AG20443 (cell line): ENCODE data around the gene CA10.

Experiments used
- DNase-seq: peaks from one replicate; pipeline ENCODE4 v3.0.0; 2012; ENCODE audit warnings: low spot score, mixed read lengths

The CA10 gene

DNA sequence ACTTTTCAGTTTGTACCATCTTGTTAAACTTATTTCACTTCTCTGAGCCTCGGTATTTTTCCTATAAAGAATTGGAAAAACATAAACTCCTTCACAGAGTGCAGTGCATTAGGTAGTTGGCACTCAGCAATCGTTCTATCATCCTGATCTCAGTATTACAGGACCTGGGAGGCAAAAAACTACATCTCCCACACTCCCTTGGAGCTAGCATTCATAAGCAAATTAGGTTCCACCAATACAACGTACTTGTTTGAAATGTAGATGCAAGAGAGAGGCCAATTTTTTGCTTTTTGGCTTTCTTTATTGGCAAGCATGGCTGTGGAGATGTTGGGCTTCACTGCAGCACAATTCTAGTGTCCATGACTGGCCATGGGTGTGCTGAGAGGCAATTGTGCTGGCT is 285.2 kb downstream of the CA10 start:
- DNase-seq = no peak

DNA sequence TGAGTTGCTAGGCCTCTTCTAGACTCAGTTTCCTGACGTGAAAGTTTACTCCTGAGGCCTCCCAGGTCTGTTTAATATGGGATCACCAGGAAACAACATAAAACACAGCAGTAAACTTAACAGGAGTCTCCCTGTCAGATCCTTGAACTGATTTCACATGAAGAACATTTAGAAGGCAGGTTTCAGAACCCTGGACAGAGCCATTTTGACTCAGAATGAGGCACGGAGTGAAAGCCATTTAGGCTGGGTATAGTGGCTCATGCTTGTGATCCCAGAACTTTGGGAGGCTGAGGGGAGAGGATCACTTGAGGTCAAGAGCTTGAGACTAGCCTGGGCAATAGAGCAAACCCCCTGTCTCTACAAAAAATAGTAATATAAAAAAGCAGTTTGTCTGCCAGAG is 289.1 kb downstream of the CA10 start:
- no peak for DNase-seq

- peak; percentile 35 for DNase-seq
Measured at GRCh38 chr17:51860954-51861561, 297.5 kb downstream of the CA10 start.

DNA sequence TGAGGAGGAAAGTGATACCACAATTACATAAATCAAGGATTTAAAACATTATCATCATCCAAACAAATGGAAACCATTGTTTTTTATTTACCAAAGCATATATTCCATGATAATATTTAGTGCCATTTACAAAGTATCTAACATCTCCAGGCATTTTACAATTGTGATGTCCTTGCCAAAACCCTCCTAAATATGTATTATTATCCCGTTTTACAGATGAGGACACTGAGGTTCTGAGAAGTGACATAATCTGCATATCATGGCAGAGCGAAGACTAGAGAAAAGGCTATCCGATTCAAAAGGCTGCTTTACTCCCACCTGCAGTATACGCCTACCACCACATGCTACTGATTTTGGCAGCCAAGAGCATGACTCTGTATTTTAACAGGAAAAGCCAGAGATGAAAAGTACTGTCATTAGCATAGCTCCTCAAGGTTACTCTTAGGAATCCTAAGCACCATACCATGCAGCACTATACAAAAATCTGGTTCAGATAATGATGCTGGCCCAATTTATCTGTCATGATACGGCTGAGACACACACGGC is 301.4 kb downstream of the CA10 start:
- no peak for DNase-seq

DNA sequence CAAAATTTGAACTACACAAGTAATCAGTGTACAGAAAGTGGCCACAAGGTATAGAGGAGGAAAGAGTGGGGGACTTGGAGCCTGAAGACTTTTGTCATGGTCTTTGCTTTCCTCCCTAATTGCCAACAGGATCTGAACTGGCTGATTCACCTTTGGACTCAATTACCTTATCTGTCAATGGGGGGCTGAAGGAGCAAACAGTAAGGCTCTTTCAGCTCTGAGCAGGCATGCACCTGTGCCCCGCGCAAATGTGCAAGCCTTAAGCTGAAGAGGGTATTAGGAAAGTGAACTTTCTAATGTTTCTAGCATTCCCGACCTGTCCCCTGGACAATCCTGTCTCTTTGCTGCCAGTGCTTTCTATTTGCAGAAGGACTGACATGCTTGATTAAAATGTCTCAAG is 302.7 kb downstream of the CA10 start:
- DNase-seq = no peak

GRCh38 chr17:51853857-51854256 is 304.7 kb downstream of the CA10 start:
- DNase-seq = no peak

GRCh38 chr17:51852603-51853002 is 305.9 kb downstream of the CA10 start:
- no peak for DNase-seq

DNA sequence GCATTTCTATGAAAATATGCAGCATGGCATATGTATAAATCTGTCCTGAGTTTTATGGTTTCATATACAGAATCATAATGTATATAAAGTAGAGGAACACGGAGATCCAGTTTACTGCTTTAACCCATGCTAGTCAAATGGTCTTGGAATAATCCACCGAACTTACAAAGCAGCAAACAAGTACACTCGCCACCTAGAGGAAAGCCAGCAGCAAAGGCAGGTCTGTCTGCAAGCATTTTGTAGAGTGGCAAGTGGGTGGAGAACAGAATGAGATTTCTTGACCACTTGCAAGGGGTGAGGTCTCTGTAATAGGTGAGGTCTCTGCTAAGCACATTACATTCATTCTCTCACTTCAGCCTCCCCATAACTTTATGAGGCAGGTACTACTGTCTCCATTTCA is 308.3 kb downstream of the CA10 start:
- no peak for DNase-seq

- DNase-seq = no peak
Measured at GRCh38 chr17:51848451-51848850, 310.1 kb downstream of the CA10 start.

DNA sequence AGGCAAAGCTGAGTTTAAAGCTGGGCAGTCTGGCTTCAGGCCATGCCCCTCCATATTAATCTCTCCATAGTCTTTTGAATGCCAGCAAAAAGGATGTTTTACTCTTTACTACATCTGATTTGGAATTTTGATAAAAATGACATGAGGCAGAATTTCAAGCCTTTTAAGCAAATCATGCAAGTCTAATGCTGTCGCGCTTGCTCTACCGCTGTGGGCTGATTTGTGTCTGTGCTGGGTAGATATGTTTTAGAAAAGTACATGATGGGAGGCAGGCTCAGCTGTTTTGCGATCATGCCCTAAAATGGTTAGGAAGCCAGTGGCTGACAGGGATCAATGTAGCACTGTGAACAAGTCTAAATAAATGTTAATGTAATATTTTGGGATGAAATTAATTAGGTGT is 311.9 kb downstream of the CA10 start:
- DNase-seq = no peak

- DNase-seq = no peak
Measured at GRCh38 chr17:51845776-51846175, 312.7 kb downstream of the CA10 start.

DNA sequence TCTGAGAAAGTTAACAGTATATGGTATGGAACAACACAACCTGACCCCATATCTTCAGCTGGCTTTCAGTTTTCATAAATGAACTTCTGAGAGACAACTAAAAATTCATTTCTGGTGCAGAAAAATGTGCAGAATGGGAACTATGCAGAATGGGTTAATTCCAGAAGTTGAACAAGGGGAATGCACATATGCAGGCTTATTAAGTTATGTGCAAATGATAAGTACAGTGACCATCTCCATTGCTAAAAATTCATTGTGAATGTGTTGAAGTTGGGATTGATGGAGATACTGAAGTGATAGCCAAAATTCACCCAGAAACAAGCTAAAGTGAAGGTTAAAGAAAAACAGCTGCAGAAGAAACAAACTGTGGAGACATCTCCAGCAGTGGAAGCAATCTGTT is 315.8 kb downstream of the CA10 start:
- DNase-seq = no peak

- DNase-seq = no peak
Measured at GRCh38 chr17:51841669-51842068, 316.8 kb downstream of the CA10 start.

DNA sequence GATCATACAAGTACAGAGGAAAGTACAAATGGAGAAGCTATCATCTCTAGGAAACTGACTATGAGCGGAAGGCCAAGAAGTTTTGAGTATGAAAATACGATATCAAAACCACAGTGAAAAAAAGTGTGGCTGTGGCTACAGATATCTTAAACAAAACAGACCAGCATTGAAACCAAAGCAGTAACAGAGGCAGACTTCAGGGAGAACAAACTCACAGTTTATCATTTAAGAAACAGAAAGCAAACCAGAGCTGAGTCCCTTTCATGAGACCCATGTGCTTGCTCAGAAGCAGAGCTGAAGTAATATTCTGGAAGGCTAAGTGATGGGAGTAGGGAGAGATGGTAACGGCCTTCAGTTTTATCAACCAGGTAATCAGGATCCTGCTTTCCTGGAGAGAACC is 317.8 kb downstream of the CA10 start:
- DNase-seq = no peak

DNA sequence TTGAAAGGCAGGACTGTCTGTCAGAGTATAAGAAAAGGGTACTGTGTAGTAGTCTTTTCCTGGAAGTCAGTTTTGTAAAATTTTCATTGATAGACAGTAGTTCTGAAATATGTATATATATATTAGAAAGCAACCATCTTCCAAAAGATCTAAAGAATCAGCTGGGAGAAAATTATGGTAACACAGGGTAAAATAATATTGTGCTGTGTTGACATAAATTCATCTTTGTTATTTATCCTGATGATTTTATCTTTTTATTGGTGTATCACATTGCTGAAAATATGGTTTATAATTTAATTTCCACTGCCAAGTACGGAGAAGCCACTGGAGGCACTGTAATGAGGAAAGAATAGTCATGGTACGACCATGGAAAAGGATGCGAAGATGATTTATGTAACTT is 324.9 kb downstream of the CA10 start:
- DNase-seq = no peak

DNA sequence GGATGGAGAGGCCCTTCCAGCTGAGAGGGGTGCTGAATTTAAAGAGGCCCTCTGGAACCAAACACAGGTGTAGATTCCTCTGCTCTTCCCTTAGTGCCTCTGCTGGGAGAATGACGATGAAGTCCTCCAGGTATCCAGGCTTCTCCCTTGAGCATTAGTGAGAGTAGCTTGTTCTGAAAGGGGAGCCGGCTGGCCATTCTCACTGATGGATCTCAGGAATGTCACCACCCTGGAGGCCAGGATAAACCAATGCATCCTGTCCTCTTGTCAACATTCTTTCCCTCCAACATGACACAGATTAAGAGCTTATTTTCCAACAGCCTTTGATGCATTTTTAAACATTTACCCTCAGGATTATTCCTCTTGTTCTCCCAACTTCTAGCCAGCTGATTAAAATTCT is 325.5 kb downstream of the CA10 start:
- no peak for DNase-seq

DNA sequence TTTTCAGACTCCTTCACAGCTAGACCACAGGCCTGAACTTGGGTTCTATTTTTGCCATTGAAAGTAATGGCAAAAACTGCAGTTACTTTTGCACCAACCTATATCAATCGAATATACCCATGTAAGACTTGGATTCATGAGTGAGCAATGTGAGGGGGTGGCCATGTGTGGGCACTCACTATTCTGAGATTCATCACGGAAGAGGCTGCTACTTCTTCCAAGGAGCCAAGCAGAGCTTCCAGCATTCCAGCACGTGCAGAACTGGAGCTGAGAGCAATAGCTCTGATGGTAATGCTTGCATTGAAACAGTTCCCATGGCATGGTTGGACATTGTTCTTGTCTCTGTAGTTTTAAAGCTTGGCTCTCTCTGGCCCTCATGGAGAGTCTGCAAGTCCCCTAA is 327.6 kb downstream of the CA10 start:
- no peak for DNase-seq

DNA sequence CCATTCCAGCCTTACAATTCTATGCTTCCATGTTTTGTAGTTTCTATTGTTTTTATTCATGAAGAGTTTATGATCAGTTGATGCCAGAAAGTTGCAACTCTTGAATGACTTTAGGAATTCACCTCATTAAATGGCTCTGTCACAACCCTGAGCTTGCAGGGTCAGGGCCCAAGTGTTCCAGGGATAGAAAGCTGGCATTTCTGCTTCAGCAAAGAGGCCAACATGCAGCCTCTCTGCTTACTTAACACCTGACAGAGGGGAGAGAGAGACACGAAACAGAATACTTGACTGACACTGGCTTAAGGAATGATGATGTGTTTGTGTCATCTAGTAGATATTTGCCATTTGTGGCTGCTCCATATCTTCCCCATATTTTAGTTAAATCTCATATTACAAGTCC is 328.1 kb downstream of the CA10 start:
- DNase-seq = no peak

- DNase-seq = no peak
Measured at GRCh38 chr17:51828901-51829300, 329.6 kb downstream of the CA10 start.

DNA sequence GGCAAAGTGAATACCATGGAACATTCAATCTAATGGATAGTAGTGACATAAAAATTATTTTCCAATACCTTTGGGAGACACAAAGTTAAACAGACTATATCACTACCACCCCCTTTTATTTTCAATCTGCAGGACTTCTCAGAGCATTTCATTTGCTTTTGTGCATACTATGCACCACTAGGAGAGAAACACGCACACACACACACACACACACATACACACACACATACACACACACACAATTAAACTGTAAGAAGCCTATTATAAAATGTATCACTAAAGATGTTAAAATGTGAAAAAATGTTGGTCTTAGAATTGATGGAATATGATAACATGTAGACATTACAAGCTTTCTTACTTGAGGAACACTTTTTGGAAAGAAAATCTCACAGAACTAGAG is 331.4 kb downstream of the CA10 start:
- no peak for DNase-seq

GRCh38 chr17:51820766-51821165 is 337.7 kb downstream of the CA10 start:
- no peak for DNase-seq

- no peak for DNase-seq
Measured at GRCh38 chr17:51820252-51820651, 338.3 kb downstream of the CA10 start.

DNA sequence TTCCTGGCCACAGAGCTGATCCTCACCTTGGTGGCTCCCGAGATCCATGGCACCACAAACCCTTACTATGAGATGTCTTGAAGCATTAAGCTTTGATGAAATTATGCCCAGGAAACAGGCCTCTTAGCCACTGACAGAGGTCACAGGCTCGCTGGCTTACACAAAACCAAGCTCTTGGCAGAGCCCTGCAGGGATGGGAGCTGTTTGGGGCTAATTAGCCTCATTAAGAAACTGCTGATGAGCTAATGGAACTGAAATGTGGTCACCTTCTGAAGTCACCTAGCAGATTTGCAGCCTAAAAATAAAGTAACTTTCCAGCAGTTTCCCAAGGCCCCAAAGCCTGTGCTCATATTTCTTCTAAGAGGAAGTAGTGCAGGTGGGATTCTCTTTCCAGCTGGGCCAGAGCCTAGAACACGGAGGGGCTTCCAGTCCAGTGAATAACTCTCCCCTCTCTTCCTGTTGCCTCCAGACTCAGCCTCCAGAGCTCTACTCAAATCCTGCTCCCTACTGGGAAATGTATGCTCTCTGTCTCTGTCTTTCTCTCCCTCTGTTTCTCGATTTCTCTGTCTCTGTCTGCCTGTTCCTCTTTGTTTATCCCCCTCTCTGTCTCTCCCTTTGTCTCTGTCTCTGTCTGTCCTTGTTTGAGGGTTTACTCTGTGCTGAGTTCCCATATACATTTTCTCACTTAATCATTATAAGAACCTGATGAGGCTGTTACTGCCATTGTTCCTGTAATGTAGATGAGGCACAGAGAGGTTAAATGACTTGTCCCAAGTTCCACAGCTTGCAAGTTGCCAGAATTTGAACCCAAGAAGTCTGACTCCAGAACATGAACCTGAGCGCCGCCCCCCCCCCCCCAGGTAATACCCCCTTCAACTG is 338.9 kb downstream of the CA10 start:
- DNase-seq = no peak

GRCh38 chr17:51818777-51819176 is 339.7 kb downstream of the CA10 start:
- DNase-seq = no peak
